HG03039 (cell line): ENCODE results near the gene SEC22B.
"Not testable (repeated sequence)": the region's sequence is repeated elsewhere in the genome, so short reads cannot be mapped to it uniquely, and the experiment has no call there.

ENCODE experiments used
- ATAC-seq: cut with Tn5 transposase; IDR thresholded peaks from one replicate; pipeline ENCODE4 v1.9.1; 2021; ENCODE audit warnings: mild to moderate bottlenecking, moderate library complexity; ENCODE audit not compliant: unreplicated experiment

Gene SEC22B

DNA sequence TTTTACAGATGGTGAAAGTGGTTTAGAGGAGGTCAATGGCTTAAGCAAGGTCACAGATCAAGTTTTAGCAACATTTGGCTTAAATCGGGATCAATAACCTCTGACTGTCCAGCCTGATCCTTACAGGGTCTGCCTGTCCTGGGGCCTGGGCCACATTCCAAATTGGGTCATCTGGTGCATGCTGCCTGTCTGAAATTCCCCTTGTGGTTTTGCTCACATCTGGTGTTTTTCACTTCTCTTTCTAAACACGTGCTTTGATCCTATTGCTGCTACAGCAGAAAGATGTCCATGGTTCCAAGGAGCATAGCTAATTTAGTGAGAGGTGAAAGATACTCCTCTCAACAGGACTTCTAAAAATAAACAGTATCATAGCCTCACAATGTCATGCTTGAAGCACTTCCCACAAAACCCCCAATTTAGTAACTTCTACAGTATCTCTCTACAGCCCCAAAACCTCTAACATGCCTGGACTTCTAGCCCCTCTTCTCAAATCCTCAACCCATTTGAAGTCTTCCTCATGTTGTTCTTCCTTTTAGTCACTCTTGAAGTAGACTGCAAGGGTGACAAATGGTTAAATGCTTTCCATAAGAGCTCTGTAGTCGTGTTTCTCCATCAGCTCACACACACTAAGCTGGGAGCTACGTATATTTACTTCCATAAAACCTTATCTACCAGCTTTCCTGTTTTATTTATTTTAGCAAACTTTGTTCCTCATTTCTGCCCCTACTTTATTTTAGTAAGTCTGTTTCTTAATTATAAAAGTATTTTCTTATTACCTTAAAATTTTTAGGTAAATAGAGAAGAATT, 58.7 kb downstream of the SEC22B start:
- peak; percentile 55 for ATAC-seq

- not testable (repeated sequence) for ATAC-seq
Measured at GRCh38 chr1:120116094-120116493, 60.2 kb downstream of the SEC22B start.

DNA sequence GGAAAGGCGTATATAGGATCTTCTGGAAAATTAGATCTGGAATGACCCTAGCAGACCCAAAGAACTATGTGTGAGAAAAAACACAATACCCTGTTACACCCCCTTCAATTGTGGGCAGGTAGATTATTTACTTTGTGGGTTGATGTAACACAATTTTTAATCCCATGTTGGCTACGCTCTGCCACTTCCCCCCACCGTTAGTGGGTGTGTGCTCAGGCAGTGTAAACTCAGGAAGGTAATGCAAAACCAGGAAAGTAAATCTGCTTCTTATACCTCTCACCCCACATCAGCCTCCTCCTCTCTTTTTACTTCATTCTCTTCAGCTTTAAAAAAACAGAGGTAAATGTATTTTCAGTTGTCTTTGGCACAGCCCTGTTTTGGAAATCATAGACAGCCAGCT, 63.2 kb downstream of the SEC22B start:
- ATAC-seq = not testable (repeated sequence)

DNA sequence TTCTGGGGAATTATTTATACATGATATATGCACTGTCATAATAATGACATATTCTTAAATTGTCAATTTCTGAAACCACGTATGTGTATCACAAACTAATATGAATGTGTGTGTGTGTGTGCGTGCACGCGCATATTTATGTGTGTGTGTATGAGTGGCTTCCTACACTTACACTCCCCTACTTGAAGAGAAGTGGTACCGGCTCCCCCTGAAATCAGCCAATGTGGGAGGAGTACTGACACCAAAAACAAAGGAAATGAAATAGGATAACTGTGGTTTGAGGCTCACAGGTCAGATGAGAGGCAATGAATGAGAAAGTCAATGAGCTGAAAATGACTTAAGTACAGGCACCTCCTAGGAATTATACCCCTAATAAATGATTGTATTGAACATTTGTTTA, 64.1 kb downstream of the SEC22B start:
- ATAC-seq = not testable (repeated sequence)

DNA sequence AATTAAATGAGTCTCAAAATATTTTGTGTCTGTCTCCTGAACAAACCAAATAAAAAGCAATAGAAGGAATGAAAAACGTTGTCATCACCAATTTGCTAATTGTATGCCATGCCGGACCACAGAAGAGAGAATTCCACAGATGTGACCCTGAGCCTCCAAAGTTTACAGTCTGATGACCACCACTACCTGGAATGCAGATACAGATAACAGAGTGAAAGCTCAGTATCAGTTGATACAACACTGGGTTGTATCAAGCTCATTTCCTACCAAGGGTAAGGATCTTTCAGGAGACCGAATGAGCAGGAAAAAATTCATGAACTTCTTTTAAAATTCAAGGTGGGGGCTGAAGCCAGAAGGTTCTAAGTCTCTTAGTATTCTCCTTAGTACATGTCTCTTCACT, 64.5 kb downstream of the SEC22B start:
- ATAC-seq = not testable (repeated sequence)

DNA sequence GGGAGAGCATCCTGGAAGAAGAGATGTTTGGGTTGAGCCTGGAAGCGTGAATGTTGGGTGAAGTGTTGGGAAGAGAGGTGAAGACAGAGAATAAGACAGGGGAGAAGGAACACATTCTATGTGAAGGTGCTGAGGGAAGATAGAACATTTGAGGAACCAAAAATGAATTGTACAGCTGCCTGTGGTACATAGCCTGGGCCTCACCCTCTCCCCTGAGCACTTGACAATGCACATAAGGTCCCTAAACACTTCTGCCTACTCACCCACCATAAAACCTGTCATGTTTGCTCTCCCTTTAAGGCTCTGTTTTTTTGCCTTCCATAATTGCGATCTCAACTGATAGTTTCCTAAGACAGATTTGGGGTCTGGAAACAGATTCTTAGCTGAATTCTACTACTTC, 65.3 kb downstream of the SEC22B start:
- ATAC-seq = not testable (repeated sequence)

GRCh38 chr1:120109656-120110055, 66.7 kb downstream of the SEC22B start:
- not testable (repeated sequence) for ATAC-seq

DNA sequence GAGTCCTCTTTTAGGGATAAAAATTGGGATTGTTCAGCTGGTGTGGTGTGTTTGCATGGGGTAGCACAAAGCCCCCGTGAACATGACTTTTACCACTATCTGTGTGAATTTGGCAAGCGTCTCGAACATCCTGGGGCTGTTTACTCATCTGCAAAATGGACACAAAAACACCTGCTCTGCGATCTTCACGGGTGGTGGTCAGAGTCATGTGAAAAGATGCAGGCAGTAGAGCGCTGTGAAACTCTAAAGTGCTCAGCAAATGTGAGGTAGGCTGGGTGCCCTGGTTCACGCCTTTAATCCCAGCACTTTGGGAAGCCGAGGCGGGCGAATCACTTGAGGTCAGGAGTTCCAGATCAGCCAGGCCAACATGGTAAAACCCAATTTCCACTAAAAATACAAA, 67.1 kb downstream of the SEC22B start:
- ATAC-seq = not testable (repeated sequence)

DNA sequence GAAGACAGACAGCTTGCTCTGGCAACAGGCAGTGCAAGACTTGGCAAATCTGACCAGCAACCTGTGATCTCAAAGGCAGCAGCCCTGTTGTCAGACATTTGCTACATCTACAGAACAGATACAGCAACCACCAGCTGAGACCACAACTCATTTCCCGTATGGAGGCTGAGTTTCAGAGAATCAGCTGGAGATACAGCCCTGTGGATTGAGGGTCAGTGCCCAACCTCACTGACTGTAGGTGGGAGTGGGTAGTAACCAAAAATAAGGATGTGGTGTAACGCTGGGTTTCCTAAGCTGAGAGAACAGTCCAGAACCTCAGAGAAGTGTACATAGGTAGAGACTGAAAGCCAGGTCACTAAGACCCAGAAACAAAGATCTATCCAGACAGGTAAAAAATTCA, 71.0 kb downstream of the SEC22B start:
- not testable (repeated sequence) for ATAC-seq

- ATAC-seq = not testable (repeated sequence)
Measured at GRCh38 chr1:120103768-120104167, 72.6 kb downstream of the SEC22B start.

DNA sequence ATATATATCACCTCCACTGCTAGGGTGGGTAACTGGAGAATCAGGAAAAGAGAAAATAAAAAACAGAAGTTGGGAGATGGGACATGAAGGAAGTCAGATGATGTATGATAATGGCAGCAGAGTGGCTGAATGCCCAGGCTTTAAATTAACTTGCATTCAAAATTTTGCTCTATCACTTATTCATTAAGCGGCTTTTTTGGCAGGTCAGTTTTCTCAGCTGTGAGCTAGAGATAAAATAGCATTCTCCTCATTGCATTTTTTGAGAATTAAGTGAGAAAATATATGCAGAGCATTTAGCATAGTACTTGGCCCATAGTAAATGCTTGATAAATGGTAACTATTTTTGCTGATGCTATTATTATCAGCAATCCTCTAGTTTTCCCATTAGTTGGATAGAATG, 74.7 kb downstream of the SEC22B start:
- ATAC-seq = not testable (repeated sequence)
